Measurements from ENCODE around the gene HK2. TPM values are rescaled to one million over a fixed set of nuclear protein-coding genes. Genes with fewer than 3 reads are reported as not detected.
"Not testable (repeated sequence)": the region's sequence is repeated elsewhere in the genome, so short reads cannot be mapped to it uniquely, and the experiment has no call there.

Gene HK2
- total RNA-seq, 2 donors from 2014 or later = 1.3 to 9.2 TPM

DNA sequence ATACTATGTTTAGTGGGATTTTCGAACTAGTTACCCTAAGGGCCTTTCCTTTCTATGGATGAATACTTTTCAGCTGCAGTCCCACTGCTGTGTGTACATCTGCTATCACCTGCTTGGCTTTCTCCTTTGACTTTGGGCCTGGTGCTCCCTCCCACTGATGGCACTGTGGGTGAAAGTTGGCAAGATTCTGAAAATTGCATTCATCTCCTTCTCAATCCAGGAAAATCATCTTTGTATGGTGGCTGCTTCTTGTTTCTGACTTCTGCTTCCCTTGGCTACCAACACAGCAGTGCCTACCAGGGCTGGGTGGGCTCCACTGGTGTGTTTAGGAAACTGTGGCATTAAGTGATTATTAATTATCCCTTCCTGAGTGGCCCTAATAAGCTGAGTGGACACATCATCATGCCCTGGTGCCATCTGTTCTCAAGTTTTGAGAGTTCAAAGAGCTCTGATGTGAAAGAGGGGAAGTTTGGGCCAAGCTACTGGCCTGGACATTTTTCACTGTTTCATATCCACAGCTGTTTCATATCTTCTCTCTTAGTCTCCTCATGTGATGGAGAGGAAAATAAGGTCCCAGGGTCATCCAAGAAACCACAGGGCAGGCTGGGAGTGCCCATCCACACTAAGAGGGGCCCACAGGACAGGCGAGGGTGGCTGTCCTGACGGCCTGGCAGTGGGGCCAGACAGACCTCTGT is 16.7 kb downstream of the HK2 start:
- peaks cover 30% of the 10 kb centered on the region for H3K4me1 ChIP-seq
- H3K27ac ChIP-seq = no peak overlapping the region
- H3K27me3 ChIP-seq = no peaks in the 10 kb centered on the region
- TF ChIP-seq CTCF (IDR thresholded peaks at IDR 0.05) (no peak), POLR2A (IDR thresholded peaks at IDR 0.05) (no peak)
- H3K9me3 ChIP-seq = no peaks in the 10 kb centered on the region
- no peaks in the 10 kb centered on the region for H3K36me3 ChIP-seq (replicated peaks in 1 of 2; ENCODE audit: insufficient read depth in 1 of 2, low read depth in 2 of 2)
- no peak overlapping the region for H3K4me3 ChIP-seq
- no peak for ATAC-seq
- DNase-seq = no peak
- intact Hi-C loops (cut with DNase I) = no loop called here
- WGBS, 2 donors = 84 to 90% methylated on average over 2 to 3 of the region's 3 CpGs

GRCh38 chr2:74851191-74851566 is 17.3 kb downstream of the HK2 start:
- Histone ChIP-seq H3K36me3 (replicated peaks in 1 of 2; ENCODE audit: insufficient read depth in 1 of 2, low read depth in 2 of 2) (no peaks in the 10 kb centered on the region), H3K27ac (no peak overlapping the region), H3K27me3 (no peaks in the 10 kb centered on the region), H3K4me1 (peaks cover 30% of the 10 kb centered on the region), H3K9me3 (no peaks in the 10 kb centered on the region), H3K4me3 (no peak overlapping the region)
- no peak for DNase-seq
- no peak for TF ChIP-seq POLR2A (IDR thresholded peaks at IDR 0.05)
- no peak for TF ChIP-seq CTCF (IDR thresholded peaks at IDR 0.05)
- intact Hi-C loops (cut with DNase I) = no loop called here
- 76 to 79% methylated on average over 8 of the region's 8 CpGs for WGBS, 2 donors
- no peak for ATAC-seq

DNA sequence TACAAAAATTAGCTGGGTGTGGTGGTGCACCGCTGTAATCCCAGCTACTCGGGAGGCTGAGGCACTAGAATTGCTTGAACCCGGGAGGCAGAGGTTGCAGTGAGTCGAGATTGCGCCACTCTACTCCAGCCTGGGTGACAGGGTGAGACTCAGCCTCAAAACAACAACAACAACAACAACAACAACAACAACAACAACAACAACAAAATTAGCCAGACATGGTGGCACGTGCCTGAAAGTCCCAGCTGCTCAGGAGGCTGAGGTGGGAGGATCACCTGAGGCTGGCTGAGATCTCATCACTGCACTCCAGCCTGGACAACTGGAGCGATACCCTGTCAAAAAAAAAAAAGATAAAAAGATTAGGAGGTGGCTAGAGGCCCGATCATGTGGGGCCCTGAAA is 19.4 kb downstream of the HK2 start:
- WGBS, 2 donors = 90 to 98% methylated on average over 7 to 8 of the region's 8 CpGs
- H3K9me3 ChIP-seq; ATAC-seq; H3K27me3 ChIP-seq; intact Hi-C loops (cut with DNase I); DNase-seq; H3K36me3 ChIP-seq (replicated peaks in 1 of 2; ENCODE audit: insufficient read depth in 1 of 2, low read depth in 2 of 2); H3K4me3 ChIP-seq; H3K27ac ChIP-seq: not testable (repeated sequence)
- peaks cover 39% of the 10 kb centered on the region for H3K4me1 ChIP-seq

DNA sequence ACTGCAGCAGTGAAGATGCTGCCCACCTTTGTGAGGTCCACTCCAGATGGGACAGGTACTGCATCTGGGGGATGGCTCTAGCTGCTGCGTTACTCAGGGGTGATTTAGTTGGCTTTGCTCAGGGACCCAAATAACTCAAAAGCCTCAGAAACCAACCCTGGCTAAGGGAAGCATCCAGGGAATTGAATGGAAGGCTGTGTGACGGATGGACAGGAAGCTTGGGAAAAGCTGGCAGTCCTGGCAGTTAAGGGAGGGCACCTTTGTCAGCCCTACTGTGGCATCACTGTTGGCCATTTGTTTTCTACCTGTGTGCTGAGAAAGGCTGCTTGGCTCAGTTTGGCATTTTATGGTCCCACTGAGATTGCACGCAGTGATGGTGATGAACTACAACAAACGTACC is 20.5 kb downstream of the HK2 start:
- intact Hi-C loops (cut with DNase I) = no loop called here
- no peak for ATAC-seq
- H3K36me3 ChIP-seq (replicated peaks in 1 of 2; ENCODE audit: insufficient read depth in 1 of 2, low read depth in 2 of 2) = no peaks in the 10 kb centered on the region
- H3K4me3 ChIP-seq = no peak overlapping the region
- TF ChIP-seq POLR2A (IDR thresholded peaks at IDR 0.05) (no peak), CTCF (IDR thresholded peaks at IDR 0.05) (no peak)
- no peak overlapping the region for H3K27ac ChIP-seq
- H3K9me3 ChIP-seq = no peaks in the 10 kb centered on the region
- no peak for DNase-seq
- 88 to 92% methylated on average over 4 of the region's 4 CpGs for WGBS, 2 donors
- peaks cover 29% of the 10 kb centered on the region for H3K4me1 ChIP-seq
- no peaks in the 10 kb centered on the region for H3K27me3 ChIP-seq

DNA sequence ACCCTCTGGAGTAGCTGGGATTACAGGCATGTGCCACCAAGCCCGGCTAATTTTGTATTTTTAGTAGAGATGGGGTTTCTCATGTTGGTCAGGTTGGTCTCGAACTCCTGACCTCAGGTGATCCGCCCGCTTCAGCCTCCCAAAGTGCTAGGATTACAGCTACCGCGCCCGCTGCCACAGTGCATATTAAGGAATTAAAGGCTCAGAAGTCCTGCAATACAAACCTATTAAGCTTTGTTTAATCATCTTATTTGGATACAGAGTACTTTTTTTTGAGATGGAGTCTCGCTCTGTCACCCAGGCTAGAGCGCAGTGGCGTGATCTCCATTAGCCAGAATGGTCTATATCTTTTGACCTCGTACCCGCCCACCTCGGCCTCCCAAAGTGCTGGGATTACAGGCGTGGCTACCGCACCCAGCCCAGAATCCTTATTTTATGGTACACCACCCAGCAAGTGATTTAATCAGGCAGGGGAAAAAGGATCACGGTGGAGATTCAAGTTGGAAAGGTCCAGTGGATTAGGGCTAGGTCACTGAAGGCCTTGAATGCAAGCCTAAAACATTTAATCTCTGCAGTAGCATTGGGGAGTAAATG is 21.3 kb downstream of the HK2 start:
- H3K4me3 ChIP-seq; DNase-seq; ATAC-seq; H3K9me3 ChIP-seq; H3K36me3 ChIP-seq (replicated peaks in 1 of 2; ENCODE audit: insufficient read depth in 1 of 2, low read depth in 2 of 2); intact Hi-C loops (cut with DNase I); H3K27me3 ChIP-seq; H3K27ac ChIP-seq: not testable (repeated sequence)
- peaks cover 21% of the 10 kb centered on the region for H3K4me1 ChIP-seq
- WGBS, 2 donors = 95% methylated on average over 15 to 16 of the region's 16 CpGs
